KMS-11 (cell line): Measurements from ENCODE around the gene TOM1L1.

ENCODE experiments used
- H2AFZ ChIP-seq: fragments of 200-600 bp; sonication (generic); 2 replicates; pipeline ENCODE4 v1.6.1; 2016; ENCODE audit warnings: antibody characterized with exemption, mixed run types, low read depth
- H3K27ac ChIP-seq: fragments of 200-600 bp; sonication (generic); 2 replicates; pipeline ENCODE4 v1.6.1; 2016; ENCODE audit warnings: mild to moderate bottlenecking, mixed run types
- H3K27me3 ChIP-seq: fragments of 200-600 bp; sonication (generic); 2 replicates; pipeline ENCODE4 v1.6.1; 2017; ENCODE audit warnings: mild to moderate bottlenecking, low read depth, mixed run types, moderate library complexity; ENCODE audit not compliant: insufficient read depth
- H3K36me3 ChIP-seq: fragments of 200-600 bp; sonication (generic); 2 replicates; pipeline ENCODE4 v1.6.1; 2017; ENCODE audit warnings: mild to moderate bottlenecking, mixed run types; ENCODE audit not compliant: insufficient read depth
- H3K4me1 ChIP-seq: fragments of 200-600 bp; sonication (generic); 2 replicates; pipeline ENCODE4 v1.6.1; 2016; ENCODE audit warnings: mild to moderate bottlenecking, low read depth, mixed run types; ENCODE audit not compliant: poor library complexity, severe bottlenecking
- H3K4me2 ChIP-seq: fragments of 200-600 bp; sonication (generic); 2 replicates; pipeline ENCODE4 v1.7.0; 2016; ENCODE audit warnings: mild to moderate bottlenecking, mixed run types
- H3K4me3 ChIP-seq: fragments of 200-600 bp; sonication (generic); IDR thresholded peaks from 2 replicates; pipeline ENCODE4 v1.6.1; 2017; ENCODE audit warnings: low read depth, low read length, mixed read lengths; ENCODE audit not compliant: insufficient read depth
- H3K79me2 ChIP-seq: fragments of 200-600 bp; sonication (generic); 2 replicates; pipeline ENCODE4 v1.6.1; 2016; ENCODE audit warnings: low read depth, mixed run types; ENCODE audit not compliant: insufficient read depth
- H3K9ac ChIP-seq: fragments of 200-600 bp; sonication (generic); 2 replicates; pipeline ENCODE4 v1.6.1; 2016; ENCODE audit warnings: mild to moderate bottlenecking, mixed run types
- H4K20me1 ChIP-seq: fragments of 200-600 bp; sonication (generic); 2 replicates; pipeline ENCODE4 v1.6.1; 2016; ENCODE audit warnings: mild to moderate bottlenecking, mixed run types; ENCODE audit not compliant: insufficient read depth
- TF ChIP-seq, protein P1 (sequence below): fragments of 200-600 bp; sonication (generic); conservative IDR thresholded peaks from 2 replicates; pipeline ENCODE4 v1.6.1; 2017; ENCODE audit warnings: low read depth, mild to moderate bottlenecking, antibody characterized with exemption, low read length, moderate library complexity, mixed read lengths

Gene TOM1L1

GRCh38 chr17:54980375-54980774, 79.7 kb downstream of the TOM1L1 start:
- H3K4me1 ChIP-seq, result peaks cover 7% of the 10 kb centered on the region
- H3K9ac ChIP-seq, result no peak overlapping the region
- no peaks in the 10 kb centered on the region for H3K27me3 ChIP-seq
- H3K79me2 ChIP-seq, result 0 out of 2 replicates have a peak, but pooled peaks cover 4% of the 10 kb centered on the region
- H4K20me1 ChIP-seq, result no peaks in the 10 kb centered on the region
- no peak overlapping the region for H3K4me3 ChIP-seq
- TF ChIP-seq, protein P1, sequence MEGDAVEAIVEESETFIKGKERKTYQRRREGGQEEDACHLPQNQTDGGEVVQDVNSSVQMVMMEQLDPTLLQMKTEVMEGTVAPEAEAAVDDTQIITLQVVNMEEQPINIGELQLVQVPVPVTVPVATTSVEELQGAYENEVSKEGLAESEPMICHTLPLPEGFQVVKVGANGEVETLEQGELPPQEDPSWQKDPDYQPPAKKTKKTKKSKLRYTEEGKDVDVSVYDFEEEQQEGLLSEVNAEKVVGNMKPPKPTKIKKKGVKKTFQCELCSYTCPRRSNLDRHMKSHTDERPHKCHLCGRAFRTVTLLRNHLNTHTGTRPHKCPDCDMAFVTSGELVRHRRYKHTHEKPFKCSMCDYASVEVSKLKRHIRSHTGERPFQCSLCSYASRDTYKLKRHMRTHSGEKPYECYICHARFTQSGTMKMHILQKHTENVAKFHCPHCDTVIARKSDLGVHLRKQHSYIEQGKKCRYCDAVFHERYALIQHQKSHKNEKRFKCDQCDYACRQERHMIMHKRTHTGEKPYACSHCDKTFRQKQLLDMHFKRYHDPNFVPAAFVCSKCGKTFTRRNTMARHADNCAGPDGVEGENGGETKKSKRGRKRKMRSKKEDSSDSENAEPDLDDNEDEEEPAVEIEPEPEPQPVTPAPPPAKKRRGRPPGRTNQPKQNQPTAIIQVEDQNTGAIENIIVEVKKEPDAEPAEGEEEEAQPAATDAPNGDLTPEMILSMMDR, result no peak
- H3K27ac ChIP-seq, result no peak overlapping the region
- H3K36me3 ChIP-seq, result no peaks in the 10 kb centered on the region
- H2AFZ ChIP-seq, result no peak overlapping the region
- no peak overlapping the region for H3K4me2 ChIP-seq

- no peaks in the 10 kb centered on the region for H3K36me3 ChIP-seq
- H2AFZ ChIP-seq, result no peak overlapping the region
- no peak overlapping the region for H3K27ac ChIP-seq
- no peaks in the 10 kb centered on the region for H4K20me1 ChIP-seq
- H3K9ac ChIP-seq, result no peak overlapping the region
- no peaks in the 10 kb centered on the region for H3K27me3 ChIP-seq
- TF ChIP-seq, protein P1, result no peak
- 0 out of 2 replicates have a peak, but pooled peaks cover 4% of the 10 kb centered on the region for H3K79me2 ChIP-seq
- H3K4me2 ChIP-seq, result no peak overlapping the region
- no peak overlapping the region for H3K4me3 ChIP-seq
- no peaks in the 10 kb centered on the region for H3K4me1 ChIP-seq
These were observed 81.7 kb downstream of the TOM1L1 start for GRCh38 chr17:54982399-54982798.

GRCh38 chr17:54983260-54983659, 82.6 kb downstream of the TOM1L1 start:
- no peak overlapping the region for H3K4me2 ChIP-seq
- 0 out of 2 replicates have a peak, but pooled peaks cover 2% of the 10 kb centered on the region for H3K79me2 ChIP-seq
- H3K9ac ChIP-seq, result no peak overlapping the region
- H4K20me1 ChIP-seq, result no peaks in the 10 kb centered on the region
- no peaks in the 10 kb centered on the region for H3K27me3 ChIP-seq
- TF ChIP-seq, protein P1, result no peak
- no peaks in the 10 kb centered on the region for H3K36me3 ChIP-seq
- no peaks in the 10 kb centered on the region for H3K4me1 ChIP-seq
- no peak overlapping the region for H3K27ac ChIP-seq
- no peak overlapping the region for H2AFZ ChIP-seq
- no peak overlapping the region for H3K4me3 ChIP-seq

DNA sequence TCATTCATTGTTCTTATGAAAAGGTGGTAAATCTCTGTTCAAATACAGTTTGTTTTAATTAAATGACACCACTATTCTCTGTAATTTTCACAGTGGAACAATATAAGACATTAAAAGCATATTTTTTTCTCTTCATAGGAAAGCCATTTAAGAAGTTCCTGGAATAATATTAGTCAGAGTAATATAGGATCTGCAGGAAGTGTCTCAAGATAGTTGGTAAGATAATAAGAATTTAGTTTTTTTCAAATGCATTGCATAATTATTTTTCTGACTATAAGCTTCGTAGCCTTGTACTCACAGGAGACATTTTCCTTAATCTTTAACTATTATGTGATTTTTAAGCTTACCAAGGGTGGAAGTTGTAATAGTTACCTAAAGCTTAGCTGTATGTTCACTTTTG, 84.8 kb downstream of the TOM1L1 start:
- H4K20me1 ChIP-seq, result no peaks in the 10 kb centered on the region
- H3K27me3 ChIP-seq, result no peaks in the 10 kb centered on the region
- no peaks in the 10 kb centered on the region for H3K4me1 ChIP-seq
- no peak overlapping the region for H3K4me2 ChIP-seq
- H3K79me2 ChIP-seq, result no peaks in the 10 kb centered on the region
- no peak overlapping the region for H3K9ac ChIP-seq
- no peak overlapping the region for H3K4me3 ChIP-seq
- no peaks in the 10 kb centered on the region for H3K36me3 ChIP-seq
- H2AFZ ChIP-seq, result no peak overlapping the region
- H3K27ac ChIP-seq, result no peak overlapping the region
- TF ChIP-seq, protein P1, result no peak
